PC-3 (cell line): ENCODE results near the gene RABEPK.

Experiments
- EZH2phosphoT487 ChIP-seq: fragments of 300-600 bp; sonication (generic); IDR thresholded peaks from 2 replicates; pipeline ENCODE4 v1.6.1; 2018; ENCODE audit warnings: mild to moderate bottlenecking, antibody characterized with exemption, low read length, borderline replicate concordance
- TF ChIP-seq, protein P1 (sequence below): fragments of 300-600 bp; sonication (generic); conservative IDR thresholded peaks from 2 replicates; pipeline ENCODE4 v1.5.1; 2017; ENCODE audit warnings: antibody characterized with exemption, low read depth, mild to moderate bottlenecking, low read length

DNA sequence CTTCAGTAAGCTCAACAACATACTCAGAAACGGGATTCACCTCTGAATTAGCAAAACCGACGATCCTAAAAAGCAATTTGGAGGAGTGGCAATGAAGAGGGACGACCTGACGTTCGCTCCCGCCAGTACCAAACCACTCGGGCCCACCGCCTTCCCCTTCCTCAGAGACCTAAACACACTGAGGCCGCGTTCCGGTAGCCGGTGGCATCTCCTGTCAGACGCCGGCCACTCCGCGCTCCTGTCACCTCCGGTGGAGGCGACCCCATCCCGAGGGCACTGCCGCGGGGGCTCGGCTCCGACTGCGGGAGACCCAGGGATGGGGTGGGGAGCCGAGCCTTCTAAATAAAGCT is 11.4 kb upstream of the RABEPK start:
- TF ChIP-seq, protein P1, sequence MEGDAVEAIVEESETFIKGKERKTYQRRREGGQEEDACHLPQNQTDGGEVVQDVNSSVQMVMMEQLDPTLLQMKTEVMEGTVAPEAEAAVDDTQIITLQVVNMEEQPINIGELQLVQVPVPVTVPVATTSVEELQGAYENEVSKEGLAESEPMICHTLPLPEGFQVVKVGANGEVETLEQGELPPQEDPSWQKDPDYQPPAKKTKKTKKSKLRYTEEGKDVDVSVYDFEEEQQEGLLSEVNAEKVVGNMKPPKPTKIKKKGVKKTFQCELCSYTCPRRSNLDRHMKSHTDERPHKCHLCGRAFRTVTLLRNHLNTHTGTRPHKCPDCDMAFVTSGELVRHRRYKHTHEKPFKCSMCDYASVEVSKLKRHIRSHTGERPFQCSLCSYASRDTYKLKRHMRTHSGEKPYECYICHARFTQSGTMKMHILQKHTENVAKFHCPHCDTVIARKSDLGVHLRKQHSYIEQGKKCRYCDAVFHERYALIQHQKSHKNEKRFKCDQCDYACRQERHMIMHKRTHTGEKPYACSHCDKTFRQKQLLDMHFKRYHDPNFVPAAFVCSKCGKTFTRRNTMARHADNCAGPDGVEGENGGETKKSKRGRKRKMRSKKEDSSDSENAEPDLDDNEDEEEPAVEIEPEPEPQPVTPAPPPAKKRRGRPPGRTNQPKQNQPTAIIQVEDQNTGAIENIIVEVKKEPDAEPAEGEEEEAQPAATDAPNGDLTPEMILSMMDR, result no peak
- TF ChIP-seq EZH2phosphoT487, result no peak
